ENCODE results near the gene RFXANK.

DNA sequence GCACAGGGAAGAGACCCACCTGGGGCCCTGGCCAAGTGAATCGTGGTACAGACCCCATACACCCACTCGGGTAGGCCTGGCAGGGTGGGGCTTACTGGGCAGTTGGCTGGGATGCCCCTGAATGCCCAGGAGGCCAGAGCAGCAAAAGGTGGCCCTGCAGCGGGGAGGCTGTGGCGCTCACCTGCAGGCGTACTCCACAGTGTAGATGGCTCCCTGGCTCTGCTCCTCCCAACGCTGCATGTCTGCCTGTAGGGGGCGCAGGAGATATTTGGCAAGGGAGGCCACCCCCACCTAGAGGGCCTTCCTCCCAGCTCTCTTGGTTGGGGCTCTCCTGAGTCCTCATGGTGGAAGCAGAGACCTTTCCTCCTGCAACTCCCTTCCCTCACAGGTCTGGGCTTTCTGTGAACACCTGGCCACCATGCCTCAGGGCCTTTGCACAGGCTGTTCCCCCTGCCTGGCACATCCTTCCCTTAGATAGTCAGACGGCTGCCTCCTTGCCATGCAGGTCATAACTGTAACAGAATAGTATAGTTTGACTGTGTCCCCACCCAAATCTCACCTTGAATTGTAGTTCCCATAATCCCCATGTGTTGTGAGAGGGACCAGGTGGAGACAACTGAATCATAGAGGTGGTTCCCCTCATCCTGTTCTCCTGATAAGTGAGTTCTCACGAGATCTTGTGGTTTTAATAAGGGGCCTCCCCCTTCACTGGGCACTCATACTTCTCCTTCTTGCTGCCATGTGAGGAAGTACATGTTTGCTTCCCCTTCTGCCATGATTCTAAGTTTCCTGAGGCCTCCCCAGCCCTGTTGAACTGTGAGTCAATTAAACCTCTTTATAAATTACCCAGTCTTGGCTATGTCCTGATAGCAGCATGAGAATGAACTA lies 6.0 kb upstream of the RFXANK start:
- peak in 3 of 4 experiments; percentile 20 to 27 (median 25) for TF ChIP-seq CTCF (IDR thresholded peaks at IDR 0.05)
- no peak for TF ChIP-seq POLR2A (IDR thresholded peaks at IDR 0.05)
